NCI-H2029 treated with DMSO at 0.1 percent for 48 hours (cell line): Measurements from ENCODE around the gene ANKRD36B.
"Not testable (repeated sequence)": the region's sequence is repeated elsewhere in the genome, so short reads cannot be mapped to it uniquely, and the experiment has no call there.

Experiments
- DNase-seq: peaks from one replicate; lab custom pipeline; 2025; lab: John Stamatoyannopoulos, UW

ANKRD36B gene

GRCh38 chr2:97549058-97549457 is 40.6 kb downstream of the ANKRD36B start:
- DNase-seq = not testable (repeated sequence)

DNA sequence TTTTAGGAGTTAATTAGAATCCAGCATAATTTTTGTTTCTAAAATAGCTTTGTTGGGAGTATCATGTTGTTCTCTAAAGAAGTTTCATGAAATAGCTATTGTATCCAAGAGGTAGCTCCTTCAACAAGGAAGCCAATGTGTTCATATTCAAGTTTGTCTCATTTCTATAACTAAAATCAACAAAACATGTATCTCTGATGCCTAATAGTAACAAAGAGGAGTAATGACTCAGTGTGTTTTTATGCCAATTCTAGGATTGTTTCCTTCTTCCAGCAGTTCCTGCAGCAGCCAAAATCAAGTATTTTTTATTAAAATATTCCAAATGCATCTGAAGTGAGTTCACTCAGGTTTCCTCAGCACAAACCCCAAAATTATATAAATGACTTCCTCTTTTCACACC is 41.1 kb downstream of the ANKRD36B start:
- not testable (repeated sequence) for DNase-seq

DNA sequence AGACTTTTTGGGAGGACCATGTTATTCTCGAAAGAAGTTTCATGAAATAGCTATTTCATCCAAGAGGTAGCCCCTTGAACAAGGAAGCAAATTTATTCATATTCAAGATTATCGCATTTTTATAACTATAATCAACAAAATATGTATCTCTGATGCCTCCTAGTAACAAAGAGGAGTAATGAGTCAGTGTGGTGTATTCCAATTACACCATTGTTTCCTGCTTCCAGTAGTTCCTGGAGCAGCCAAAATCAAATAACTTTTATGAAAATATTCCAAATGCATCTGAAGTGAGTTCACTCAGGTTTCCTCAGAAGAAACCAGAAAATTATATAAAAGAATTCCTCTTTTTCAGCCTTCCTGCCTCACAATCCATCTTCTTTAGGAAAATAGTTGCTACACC is 43.0 kb downstream of the ANKRD36B start:
- no peak for DNase-seq

DNA sequence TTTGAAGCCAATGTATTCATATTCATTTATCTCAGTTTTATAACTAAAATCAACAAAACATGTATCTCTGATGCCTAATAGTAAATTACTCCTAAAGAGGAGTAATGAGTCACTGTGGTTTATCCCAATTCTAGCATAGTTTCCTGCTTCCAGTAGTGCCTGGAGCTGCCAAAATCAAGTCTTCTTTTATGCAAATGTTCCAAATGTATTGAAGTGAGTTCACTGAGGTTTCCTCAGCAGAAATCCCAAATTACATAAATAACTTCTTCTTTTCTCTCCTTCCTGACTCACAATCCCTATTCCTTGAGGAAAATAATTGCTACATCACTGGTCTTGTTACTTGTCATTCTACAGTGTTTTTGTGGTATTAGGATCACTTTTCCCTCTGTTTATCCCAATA is 44.8 kb downstream of the ANKRD36B start:
- DNase-seq = not testable (repeated sequence)

- not testable (repeated sequence) for DNase-seq
Observed at GRCh38 chr2:97525904-97526303, 63.8 kb downstream of the ANKRD36B start.

DNA sequence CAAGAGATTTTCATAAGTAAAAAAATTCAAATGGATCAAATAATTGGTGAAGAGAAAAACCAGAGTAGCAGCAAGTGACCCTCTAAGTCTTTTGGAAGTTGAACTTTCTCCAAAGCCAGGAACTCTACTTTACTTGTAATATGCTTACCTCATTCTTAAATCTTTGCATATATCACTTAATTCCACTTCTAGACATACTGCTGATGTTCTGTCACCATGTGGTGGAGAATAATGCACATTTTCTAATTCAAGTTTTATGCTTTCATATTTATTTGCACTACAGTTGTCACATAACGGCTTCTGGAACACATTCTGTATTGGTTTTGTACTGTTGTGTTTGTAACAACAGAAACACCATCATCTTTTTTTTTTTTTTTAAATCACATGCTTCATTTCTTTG is 65.9 kb downstream of the ANKRD36B start:
- DNase-seq = not testable (repeated sequence)

GRCh38 chr2:97522916-97523555 is 66.6 kb downstream of the ANKRD36B start:
- DNase-seq = not testable (repeated sequence)

GRCh38 chr2:97495651-97496050 is 94.0 kb downstream of the ANKRD36B start:
- not testable (repeated sequence) for DNase-seq

GRCh38 chr2:97490141-97490540 is 99.5 kb downstream of the ANKRD36B start:
- not testable (repeated sequence) for DNase-seq
